Measurements from ENCODE around the gene SOX10. TPM values are rescaled to one million over a fixed set of nuclear protein-coding genes. Genes with fewer than 3 reads are reported as not detected.

The SOX10 gene
- total and polyA plus RNA-seq, 2 of the 4 experiments (the other 2 are of a cell fraction) = not detected

- peaks cover 56% of the 10 kb centered on the region for H3K36me3 ChIP-seq (ENCODE audit: control insufficient read depth, insufficient read depth, low read length)
- ChIA-PET CTCF (no interaction called here), POLR2A (ENCODE audit: unreplicated experiment) (no interaction called here)
- intact Hi-C loops (cut with micrococcal nuclease) = no loop called here
- no peak overlapping the region for H2AFZ ChIP-seq (replicated peaks; ENCODE audit: low read length, poor library complexity)
- no peaks in the 10 kb centered on the region for H3K27me3 ChIP-seq (ENCODE audit: control insufficient read depth, insufficient read depth, low read length)
- H4K91ac ChIP-seq (ENCODE audit: insufficient read depth, low read depth, low read length) = no peak overlapping the region
- H2AK5ac ChIP-seq (ENCODE audit: low read depth, low read length) = no peak overlapping the region
- no peak for ATAC-seq (ENCODE audit: low read depth)
- BruUV-seq (replicated peaks) = no TSS peak
- no peak overlapping the region for H2BK20ac ChIP-seq (ENCODE audit: low read depth, low read length)
- dilution Hi-C loops (cut with HindIII; ENCODE audit: low sequenced_read_pairs, unreplicated experiment) = no loop called here
- no peak overlapping the region for H2BK120ac ChIP-seq (ENCODE audit: low read depth, low read length)
- H3K4ac ChIP-seq (ENCODE audit: low read depth, low read length) = no peak overlapping the region
- H2BK5ac ChIP-seq (ENCODE audit: low read depth, low read length, poor library complexity, severe bottlenecking) = no peak overlapping the region
- H4K20me1 ChIP-seq (ENCODE audit: insufficient read depth, low read length) = peaks cover 5% of the 10 kb centered on the region; the same call in 1 of the 2 replicates
- no peak overlapping the region for H3K14ac ChIP-seq (replicated peaks; ENCODE audit: low read depth, low read length)
- in situ Hi-C loops (cut with MboI; ENCODE audit: low sequenced_read_pairs) = no loop called here
- no peak overlapping the region for H3K27ac ChIP-seq (ENCODE audit: insufficient read depth, low read length)
- TF ChIP-seq POLR2A (IDR thresholded peaks at IDR 0.05; ENCODE audit: low read depth, low read length) (no peak), MAZ (IDR thresholded peaks at IDR 0.05; ENCODE audit: borderline replicate concordance, low read depth, low read length) (no peak), MXI1 (IDR thresholded peaks at IDR 0.05; ENCODE audit: borderline replicate concordance, low read depth, low read length) (no peak), MAFK (IDR thresholded peaks at IDR 0.05; ENCODE audit: low read depth, low read length) (no peak), FOS (IDR thresholded peaks at IDR 0.05; ENCODE audit: low read depth, low read length) (no peak), RCOR1 (IDR thresholded peaks at IDR 0.05; ENCODE audit: insufficient replicate concordance, low read length) (no peak), SMC3 (IDR thresholded peaks at IDR 0.05; ENCODE audit: low read depth, low read length) (no peak), CHD1 (IDR thresholded peaks at IDR 0.05; ENCODE audit: low read depth, low read length) (no peak), BHLHE40 (IDR thresholded peaks at IDR 0.05; ENCODE audit: low read depth, low read length) (no peak), RFX5 (IDR thresholded peaks at IDR 0.05; ENCODE audit: low read depth, low read length) (no peak), CEBPB (IDR thresholded peaks at IDR 0.05; ENCODE audit: low read depth, low read length) (no peak), NFE2L2 (IDR thresholded peaks at IDR 0.05; ENCODE audit: low read depth, low read length) (no peak), USF2 (IDR thresholded peaks at IDR 0.05; ENCODE audit: low read depth, low read length) (no peak), RAD21 (IDR thresholded peaks at IDR 0.05; ENCODE audit: low read length) (no peak)
- TF ChIP-seq, protein P1, sequence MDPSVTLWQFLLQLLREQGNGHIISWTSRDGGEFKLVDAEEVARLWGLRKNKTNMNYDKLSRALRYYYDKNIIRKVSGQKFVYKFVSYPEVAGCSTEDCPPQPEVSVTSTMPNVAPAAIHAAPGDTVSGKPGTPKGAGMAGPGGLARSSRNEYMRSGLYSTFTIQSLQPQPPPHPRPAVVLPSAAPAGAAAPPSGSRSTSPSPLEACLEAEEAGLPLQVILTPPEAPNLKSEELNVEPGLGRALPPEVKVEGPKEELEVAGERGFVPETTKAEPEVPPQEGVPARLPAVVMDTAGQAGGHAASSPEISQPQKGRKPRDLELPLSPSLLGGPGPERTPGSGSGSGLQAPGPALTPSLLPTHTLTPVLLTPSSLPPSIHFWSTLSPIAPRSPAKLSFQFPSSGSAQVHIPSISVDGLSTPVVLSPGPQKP (IDR thresholded peaks at IDR 0.05; ENCODE audit: borderline replicate concordance, low read depth, low read length) = no peak
- TF ChIP-seq, protein P2, sequence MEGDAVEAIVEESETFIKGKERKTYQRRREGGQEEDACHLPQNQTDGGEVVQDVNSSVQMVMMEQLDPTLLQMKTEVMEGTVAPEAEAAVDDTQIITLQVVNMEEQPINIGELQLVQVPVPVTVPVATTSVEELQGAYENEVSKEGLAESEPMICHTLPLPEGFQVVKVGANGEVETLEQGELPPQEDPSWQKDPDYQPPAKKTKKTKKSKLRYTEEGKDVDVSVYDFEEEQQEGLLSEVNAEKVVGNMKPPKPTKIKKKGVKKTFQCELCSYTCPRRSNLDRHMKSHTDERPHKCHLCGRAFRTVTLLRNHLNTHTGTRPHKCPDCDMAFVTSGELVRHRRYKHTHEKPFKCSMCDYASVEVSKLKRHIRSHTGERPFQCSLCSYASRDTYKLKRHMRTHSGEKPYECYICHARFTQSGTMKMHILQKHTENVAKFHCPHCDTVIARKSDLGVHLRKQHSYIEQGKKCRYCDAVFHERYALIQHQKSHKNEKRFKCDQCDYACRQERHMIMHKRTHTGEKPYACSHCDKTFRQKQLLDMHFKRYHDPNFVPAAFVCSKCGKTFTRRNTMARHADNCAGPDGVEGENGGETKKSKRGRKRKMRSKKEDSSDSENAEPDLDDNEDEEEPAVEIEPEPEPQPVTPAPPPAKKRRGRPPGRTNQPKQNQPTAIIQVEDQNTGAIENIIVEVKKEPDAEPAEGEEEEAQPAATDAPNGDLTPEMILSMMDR (conservative IDR thresholded peaks at IDR 0.05; ENCODE audit: low read depth, low read length) = no peak
- H2AK9ac ChIP-seq (replicated peaks; ENCODE audit: low read depth, low read length, poor library complexity) = peak overlapping the region; percentile 42
- no peak for DNase-seq
- no peak overlapping the region for H2BK15ac ChIP-seq (ENCODE audit: low read depth, low read length)
- peaks cover 0 to 19% of the 10 kb centered on the region in 2 experiments; a peak in 3 of 4 replicates for H3K79me1 ChIP-seq (ENCODE audit: low read depth in 1 of 2, low read length in 2 of 2)
- no peak overlapping the region for H4K8ac ChIP-seq (ENCODE audit: low read depth in 2 of 2, low read length in 2 of 2)
- no peaks in the 10 kb centered on the region for H3K4me1 ChIP-seq (ENCODE audit: control insufficient read depth, insufficient read depth, low read length)
- H3K18ac ChIP-seq (ENCODE audit: low read depth, low read length) = no peak overlapping the region
- no peak overlapping the region for H3K4me2 ChIP-seq (ENCODE audit: low read depth, low read length)
- no peak overlapping the region for H3K4me3 ChIP-seq (ENCODE audit: insufficient read depth, low read depth, low read length)
- no peak overlapping the region for H3K56ac ChIP-seq (ENCODE audit: extremely low read depth, insufficient read depth, low read length)
- H3K9me3 ChIP-seq (ENCODE audit: control insufficient read depth, insufficient read depth, low read length) = no peaks in the 10 kb centered on the region
- H3K9ac ChIP-seq (ENCODE audit: low read depth, low read length) = no peak overlapping the region
- WGBS, 2 experiments (ENCODE audit: extremely low coverage in 2 of 2, insufficient read length in 1 of 2) = 88% methylated on average over 6 of the region's 18 CpGs; no CpG with 5 or more reads in 1 of the 2 experiments
- H4K5ac ChIP-seq (ENCODE audit: low read depth, low read length) = no peak overlapping the region
- no peaks in the 10 kb centered on the region for H3K9me1 ChIP-seq (ENCODE audit: insufficient read depth, low read length)
- H3K23ac ChIP-seq (ENCODE audit: low read depth, low read length) = no peak overlapping the region
These were observed 59.8 kb downstream of the SOX10 start for GRCh38 chr22:37924386-37925065.
